Occipital lobe (tissue), 3 donors: Measurements from ENCODE around the gene DUSP1. TPM values are rescaled to one million over a fixed set of nuclear protein-coding genes. Genes with fewer than 3 reads are reported as not detected.

ENCODE experiments used
- DNase-seq: peaks from one replicate; lab custom pipeline; 2025; lab: John Stamatoyannopoulos, UW
- small RNA-seq: library from RNA; depleted of rRNA; stranded (forward); fragments of <200 nt; gene quantifications from one replicate; pipeline ENCODE3, GENCODE V24; 2014
- total RNA-seq: library from RNA; depleted of rRNA; stranded (reverse); fragments of >200 nt; gene quantifications from one replicate; pipeline ENCODE4 v1.2.3, GENCODE V29; 2014

DUSP1 gene
- total RNA-seq, 1 donor from 2014 or later, result 54.1 TPM

DNA sequence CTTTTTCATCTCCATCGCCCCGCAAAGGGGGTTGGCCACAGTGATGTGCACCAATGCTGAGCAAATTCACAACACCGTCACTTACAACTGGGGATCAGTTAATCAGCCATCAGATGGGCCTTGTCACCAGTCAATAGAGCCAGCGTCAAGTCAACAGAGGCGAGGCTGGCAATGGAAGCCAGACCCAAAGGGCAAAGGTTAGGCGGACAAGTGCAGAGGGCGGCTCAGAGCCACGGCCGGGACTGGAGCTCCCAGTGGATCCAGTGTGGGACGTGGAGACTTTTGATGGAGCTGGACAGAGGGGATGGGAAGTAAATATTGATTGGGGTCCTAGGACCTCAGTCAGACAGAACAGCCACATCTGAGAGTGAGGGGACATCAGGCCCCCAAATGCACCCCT lies 45.7 kb downstream of the DUSP1 start:
- DNase-seq, result no peak

GRCh38 chr5:172724242-172725183 lies 46.5 kb downstream of the DUSP1 start:
- DNase-seq, result no peak

DNA sequence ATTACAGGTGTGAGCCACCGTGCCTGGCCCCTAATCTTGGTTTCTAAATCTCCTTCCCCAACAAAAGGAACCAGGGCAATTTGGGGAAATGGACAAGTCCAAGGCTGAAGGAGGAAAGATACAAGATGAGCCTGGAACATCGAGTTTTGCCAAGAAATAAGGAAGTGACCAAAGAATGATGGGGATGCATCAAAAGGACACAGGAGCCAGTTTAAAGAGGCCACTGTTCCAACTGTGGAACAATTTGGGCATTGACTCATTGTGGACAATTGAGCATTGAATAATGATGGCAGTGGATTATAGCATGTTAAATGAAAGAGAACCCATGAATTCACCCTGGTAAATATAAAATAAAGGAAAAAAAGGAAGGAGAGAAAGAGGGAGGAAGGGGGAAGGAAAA lies 47.5 kb downstream of the DUSP1 start:
- DNase-seq, result no peak

GRCh38 chr5:172722327-172722815 lies 48.6 kb downstream of the DUSP1 start:
- DNase-seq, result no peak

DNA sequence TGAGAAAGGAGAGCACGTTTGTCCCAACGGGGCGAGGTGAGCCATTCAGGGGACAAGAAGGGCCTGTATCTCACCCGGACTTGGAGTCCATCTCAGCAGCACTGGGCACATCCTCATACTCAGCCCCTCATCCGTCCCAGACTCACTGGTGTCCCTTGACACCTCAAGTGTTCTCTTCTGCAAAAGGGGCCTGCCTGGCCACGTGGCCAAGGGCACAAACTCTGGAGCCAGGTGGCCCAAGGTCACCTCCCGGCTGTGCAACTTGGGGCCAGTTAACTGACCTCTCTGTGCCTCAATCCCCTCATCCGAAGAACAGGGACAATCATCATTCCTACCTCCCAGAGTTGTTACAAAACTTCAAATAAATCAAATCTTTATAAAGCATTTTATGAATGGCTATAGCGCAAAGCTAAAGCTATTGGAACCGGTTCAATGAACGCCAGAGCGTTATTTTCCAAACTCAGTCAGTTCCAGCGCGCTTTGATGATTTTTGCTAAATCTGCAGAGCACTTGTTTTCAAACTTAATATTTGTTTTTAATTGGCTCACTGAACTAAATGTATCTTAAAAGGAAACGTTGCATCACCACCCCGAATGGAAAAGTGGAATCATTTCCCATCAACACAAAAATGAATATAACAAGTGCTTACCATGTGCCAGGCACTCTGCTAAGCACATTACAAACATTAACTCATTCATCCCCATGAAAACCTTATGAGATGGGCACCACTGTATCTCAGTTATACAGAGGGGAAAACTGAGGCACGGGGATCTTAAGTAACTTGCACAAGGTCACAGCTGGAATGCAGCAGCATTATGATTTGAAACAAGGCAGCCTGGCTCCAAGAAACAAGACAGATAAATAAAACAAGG lies 49.3 kb downstream of the DUSP1 start:
- DNase-seq, result no peak

- DNase-seq, result no peak
Measured at GRCh38 chr5:172720655-172721054, 50.3 kb downstream of the DUSP1 start.

GRCh38 chr5:172719211-172719610 lies 51.8 kb downstream of the DUSP1 start:
- DNase-seq, result no peak

- DNase-seq, result no peak
Measured at GRCh38 chr5:172718527-172719114, 52.4 kb downstream of the DUSP1 start.

Small RNA genes lying within 50 kb of the gene (small RNA-seq; reads per million reads assigned to genes)
- not detected for gene AC022217.4
- gene RF00019, result not detected

Other genes starting within 250 kb of the DUSP1 start
- gene NEURL1B, start 129.9 kb downstream of the DUSP1 start, total RNA-seq, result 19.2 TPM
- gene ERGIC1, start 63.1 kb upstream of the DUSP1 start, total RNA-seq, result 41.5 TPM
- 29.8 TPM for gene RPL26L1, start 188.2 kb upstream of the DUSP1 start, total RNA-seq
- 43.5 TPM for gene ATP6V0E1, start 212.6 kb upstream of the DUSP1 start, total RNA-seq